Neural progenitor cell (in vitro differentiated cells): ENCODE measurements around the gene IFT88. TPM values are rescaled to one million over a fixed set of nuclear protein-coding genes. Genes with fewer than 3 reads are reported as not detected.

ENCODE experiments used
- DNase-seq: peaks from one replicate; pipeline ENCODE4 v3.0.0-alpha.2; 2016; ENCODE audit warnings: low spot score
- H2AFZ ChIP-seq: fragments of 200-600 bp; sonication (generic); replicated peaks from 2 replicates; pipeline ENCODE4 v1.6.1; 2016; ENCODE audit warnings: antibody characterized with exemption
- H3F3A ChIP-seq: fragments of 200-600 bp; sonication (generic); 2 replicates; pipeline ENCODE4 v1.6.1; 2016; ENCODE audit warnings: antibody characterized with exemption, low read depth
- H3K27ac ChIP-seq: fragments of 200-600 bp; sonication (generic); 2 replicates; pipeline ENCODE4 v1.5.1; 2016; ENCODE audit warnings: mild to moderate bottlenecking
- H3K27me3 ChIP-seq: fragments of 200-600 bp; sonication (generic); 2 replicates; pipeline ENCODE4 v1.6.1; 2016; ENCODE audit warnings: mild to moderate bottlenecking, moderate library complexity
- H3K36me3 ChIP-seq: fragments of 200-600 bp; sonication (generic); 2 replicates; pipeline ENCODE4 v1.5.1; 2016
- H3K4me1 ChIP-seq: fragments of 200-600 bp; sonication (generic); 2 replicates; pipeline ENCODE4 v1.6.1; 2016; ENCODE audit warnings: mixed run types
- H3K4me2 ChIP-seq: fragments of 200-600 bp; sonication (generic); 2 replicates; pipeline ENCODE4 v1.6.1; 2016
- H3K4me3 ChIP-seq: fragments of 200-600 bp; sonication (generic); 2 replicates; pipeline ENCODE4 v1.5.1; 2016
- H3K79me2 ChIP-seq: fragments of 200-600 bp; sonication (generic); 2 replicates; pipeline ENCODE4 v1.6.1; 2016; ENCODE audit warnings: low read depth
- H3K9ac ChIP-seq: fragments of 200-600 bp; sonication (generic); 2 replicates; pipeline ENCODE4 v1.6.1; 2016
- H3K9me3 ChIP-seq: fragments of 200-600 bp; sonication (generic); 2 replicates; pipeline ENCODE4 v1.5.1; 2016; ENCODE audit warnings: low read depth
- H4K20me1 ChIP-seq: fragments of 200-600 bp; sonication (generic); 2 replicates; pipeline ENCODE4 v1.6.1; 2016; ENCODE audit warnings: low read depth
- H3K27ac Mint-ChIP-seq: 3 replicates; pipeline ENCODE4 v1.8.0; 2021; ENCODE audit warnings: mixed read lengths
- H3K27me3 Mint-ChIP-seq: 2 replicates; pipeline ENCODE4 v1.8.0; 2022; ENCODE audit warnings: low read depth, mild to moderate bottlenecking, inconsistent platforms, moderate library complexity, mixed read lengths; ENCODE audit not compliant: insufficient read depth
- H3K36me3 Mint-ChIP-seq: 3 replicates; pipeline ENCODE4 v1.8.0; 2021; ENCODE audit warnings: mixed read lengths
- H3K4me1 Mint-ChIP-seq: 3 replicates; pipeline ENCODE4 v1.8.0; 2021; ENCODE audit warnings: mixed read lengths
- H3K4me3 Mint-ChIP-seq: 3 replicates; pipeline ENCODE4 v1.8.0; 2021; ENCODE audit warnings: mild to moderate bottlenecking, moderate library complexity, mixed read lengths
- H3K9me3 Mint-ChIP-seq: 3 replicates; pipeline ENCODE4 v1.8.0; 2020; ENCODE audit warnings: mixed read lengths
- CTCF ChIP-seq: fragments of 200-600 bp; sonication (generic); IDR thresholded peaks from 2 replicates; pipeline ENCODE4 v1.5.1; 2017; ENCODE audit warnings: antibody characterized with exemption, mild to moderate bottlenecking
- EZH2 ChIP-seq: fragments of 200-600 bp; sonication (generic); IDR thresholded peaks from 2 replicates; pipeline ENCODE4 v1.6.1; 2017; ENCODE audit warnings: antibody characterized with exemption, mild to moderate bottlenecking, moderate library complexity
- EZH2phosphoT487 ChIP-seq: fragments of 200-600 bp; sonication (generic); IDR thresholded peaks from 2 replicates; pipeline ENCODE4 v1.6.1; 2017; ENCODE audit warnings: antibody characterized with exemption
- total RNA-seq: library from RNA; depleted of rRNA; stranded (reverse); fragments of >200 nt; gene quantifications from 2 replicates; pipeline ENCODE4 v1.2.3, GENCODE V29; 2015; ENCODE audit warnings: low replicate concordance

IFT88 gene
- total RNA-seq, 1 donor from 2014 or later: 18.4 TPM

- H4K20me1 ChIP-seq: no peaks in the 10 kb centered on the region
These were observed 100.0 kb downstream of the IFT88 start for GRCh38 chr13:20666948-20667347.

GRCh38 chr13:20667857-20668437 lies 101.0 kb downstream of the IFT88 start:
- Histone ChIP-seq H3K79me2 (no peaks in the 10 kb centered on the region), H2AFZ (no peak overlapping the region), H3K27ac (no peak overlapping the region), H3K4me3 (no peak overlapping the region), H4K20me1 (no peaks in the 10 kb centered on the region), H3K36me3 (no peaks in the 10 kb centered on the region), H3K27me3 (no peaks in the 10 kb centered on the region), H3F3A (no peaks in the 10 kb centered on the region), H3K9me3 (no peaks in the 10 kb centered on the region), H3K4me2 (no peak overlapping the region), H3K4me1 (peaks cover 9% of the 10 kb centered on the region), H3K9ac (no peak overlapping the region)
- H3K27ac Mint-ChIP-seq: no peak overlapping the region
- TF ChIP-seq EZH2phosphoT487 (no peak), CTCF (no peak), EZH2 (no peak)
- no peaks in the 10 kb centered on the region for H3K27me3 Mint-ChIP-seq
- no peaks in the 10 kb centered on the region for H3K9me3 Mint-ChIP-seq
- H3K4me1 Mint-ChIP-seq: peaks cover 4% of the 10 kb centered on the region
- no peak for DNase-seq
- no peak overlapping the region for H3K4me3 Mint-ChIP-seq
- H3K36me3 Mint-ChIP-seq: peaks cover 13% of the 10 kb centered on the region

More at GRCh38 chr13:20666948-20667347, 100.0 kb downstream of the IFT88 start:
- Histone ChIP-seq H3K9me3 (no peaks in the 10 kb centered on the region), H3K4me3 (no peak overlapping the region), H2AFZ (no peak overlapping the region), H3K27me3 (no peaks in the 10 kb centered on the region), H3F3A (no peaks in the 10 kb centered on the region), H3K36me3 (no peaks in the 10 kb centered on the region), H3K4me1 (peaks cover 9% of the 10 kb centered on the region), H3K27ac (no peak overlapping the region), H3K79me2 (no peaks in the 10 kb centered on the region), H3K4me2 (no peak overlapping the region), H3K9ac (no peak overlapping the region)
- Mint-ChIP-seq H3K4me3 (no peak overlapping the region), H3K27ac (no peak overlapping the region), H3K36me3 (peaks cover 11% of the 10 kb centered on the region), H3K27me3 (no peaks in the 10 kb centered on the region), H3K9me3 (no peaks in the 10 kb centered on the region), H3K4me1 (peaks cover 4% of the 10 kb centered on the region)
- no peak for DNase-seq
- TF ChIP-seq CTCF: no peak
- no peak for TF ChIP-seq EZH2phosphoT487
- no peak for TF ChIP-seq EZH2

GRCh38 chr13:20669162-20669561 lies 102.2 kb downstream of the IFT88 start:
- Histone ChIP-seq H3K27ac (no peak overlapping the region), H3F3A (no peaks in the 10 kb centered on the region), H2AFZ (no peak overlapping the region), H3K27me3 (no peaks in the 10 kb centered on the region), H3K4me3 (no peak overlapping the region), H4K20me1 (no peaks in the 10 kb centered on the region), H3K36me3 (no peaks in the 10 kb centered on the region), H3K9me3 (no peaks in the 10 kb centered on the region), H3K9ac (no peak overlapping the region), H3K79me2 (no peaks in the 10 kb centered on the region), H3K4me2 (no peak overlapping the region), H3K4me1 (peaks cover 9% of the 10 kb centered on the region)
- no peak overlapping the region for H3K4me3 Mint-ChIP-seq
- peaks cover 15% of the 10 kb centered on the region for H3K36me3 Mint-ChIP-seq
- TF ChIP-seq EZH2: no peak
- no peak for TF ChIP-seq CTCF
- no peak for TF ChIP-seq EZH2phosphoT487
- H3K27me3 Mint-ChIP-seq: no peaks in the 10 kb centered on the region
- H3K4me1 Mint-ChIP-seq: peaks cover 10% of the 10 kb centered on the region
- no peak for DNase-seq
- no peaks in the 10 kb centered on the region for H3K9me3 Mint-ChIP-seq
- no peak overlapping the region for H3K27ac Mint-ChIP-seq
